Uterus (tissue), 4 donors: Measurements from ENCODE around the gene RBM22. TPM values are rescaled to one million over a fixed set of nuclear protein-coding genes. Genes with fewer than 3 reads are reported as not detected.

ENCODE experiments used
- DNase-seq, 2 donors: peaks; one replicate each; pipeline ENCODE4 v3.0.0-alpha.2; 2019 to 2020
- H3K27ac ChIP-seq, 2 donors: fragments of 200-600 bp; sonication (generic); 1 replicate in 1 of 2; 2 replicates in 1 of 2; pipeline ENCODE4 v1.5.1; 2016 to 2018
- H3K27me3 ChIP-seq, 2 donors: fragments of 200-600 bp; sonication (generic); one replicate each; pipeline ENCODE4 v1.5.1; 2018 to 2019; ENCODE audit warnings: control low read depth in 1 of 2
- H3K36me3 ChIP-seq, 2 donors: fragments of 200-600 bp; sonication (generic); one replicate each; pipeline ENCODE4 v1.5.1; 2019; ENCODE audit warnings: control low read depth in 1 of 2
- H3K4me1 ChIP-seq, 2 donors: fragments of 200-600 bp; sonication (generic); one replicate each; pipeline ENCODE4 v1.5.1; 2018 to 2019; ENCODE audit warnings: control low read depth in 1 of 2
- H3K4me3 ChIP-seq, 2 donors: fragments of 200-600 bp; sonication (generic); 1 replicate in 1 of 2; 2 replicates in 1 of 2; pipeline ENCODE4 v1.5.1; 2018 to 2019; ENCODE audit warnings: mild to moderate bottlenecking in 1 of 2
- H3K9me3 ChIP-seq, 2 donors: fragments of 200-600 bp; sonication (generic); one replicate each; pipeline ENCODE4 v1.5.1; 2019; ENCODE audit warnings: control low read depth in 1 of 2
- CTCF ChIP-seq, 4 experiments: fragments of 200-600 bp in 2 of 4; fragments of 450-650 bp in 2 of 4; sonication (generic) in 2 of 4; IDR thresholded peaks; one replicate each; pipeline ENCODE4 v1.5.1; 2016 to 2019; ENCODE audit warnings: antibody characterized with exemption in 4 of 4, mild to moderate bottlenecking in 2 of 4, moderate library complexity in 1 of 4
- POLR2A ChIP-seq, 2 donors: fragments of 450-650 bp; IDR thresholded peaks; one replicate each; pipeline ENCODE4 v1.6.1; 2016; ENCODE audit warnings: antibody characterized with exemption in 2 of 2, mild to moderate bottlenecking in 1 of 2, moderate library complexity in 1 of 2
- intact Hi-C: fragments of 100-400 bp; cut with DNase I; formaldehyde crosslinking; loops from one replicate; pipeline ENCODE4 v1.15.1; 2023; ENCODE audit warnings: low total_unique reads
- total RNA-seq, 4 donors: library from RNA; depleted of rRNA in 3 of 4; stranded (reverse); fragments of >200 nt in 3 of 4; gene quantifications; one replicate each; pipeline versions ENCODE4 v1.1.0 to v1.2.4, GENCODE V29; 2014 to 2023
- donor health status: DM: yes; HTN: yes; CAD: no.

Gene RBM22
- total RNA-seq, 4 donors from 2014 or later: 38.2 to 58.4 (median 43.2) TPM

- no peaks in the 10 kb centered on the region for H3K36me3 ChIP-seq
- H3K27ac ChIP-seq: no peak overlapping the region
- no peak for TF ChIP-seq CTCF (IDR thresholded peaks at IDR 0.05)
- no peak for TF ChIP-seq POLR2A (IDR thresholded peaks at IDR 0.05)
- no peaks in the 10 kb centered on the region for H3K9me3 ChIP-seq
- no peaks in the 10 kb centered on the region for H3K27me3 ChIP-seq
- DNase-seq: no peak
- intact Hi-C loops: no loop called here
- no peaks in the 10 kb centered on the region for H3K4me1 ChIP-seq
- H3K4me3 ChIP-seq: no peak overlapping the region
These were observed 10.1 kb downstream of the RBM22 start for GRCh38 chr5:150690760-150691159.

- H3K4me3 ChIP-seq: no peak overlapping the region
- intact Hi-C loops: no loop called here
- no peaks in the 10 kb centered on the region for H3K4me1 ChIP-seq
- H3K27me3 ChIP-seq: no peaks in the 10 kb centered on the region
- TF ChIP-seq CTCF (IDR thresholded peaks at IDR 0.05) (no peak), POLR2A (IDR thresholded peaks at IDR 0.05) (no peak)
- H3K27ac ChIP-seq: no peak overlapping the region
- DNase-seq: no peak
- H3K9me3 ChIP-seq: no peaks in the 10 kb centered on the region
- H3K36me3 ChIP-seq: no peaks in the 10 kb centered on the region
These were observed 11.7 kb downstream of the RBM22 start for GRCh38 chr5:150689120-150689519.

DNA sequence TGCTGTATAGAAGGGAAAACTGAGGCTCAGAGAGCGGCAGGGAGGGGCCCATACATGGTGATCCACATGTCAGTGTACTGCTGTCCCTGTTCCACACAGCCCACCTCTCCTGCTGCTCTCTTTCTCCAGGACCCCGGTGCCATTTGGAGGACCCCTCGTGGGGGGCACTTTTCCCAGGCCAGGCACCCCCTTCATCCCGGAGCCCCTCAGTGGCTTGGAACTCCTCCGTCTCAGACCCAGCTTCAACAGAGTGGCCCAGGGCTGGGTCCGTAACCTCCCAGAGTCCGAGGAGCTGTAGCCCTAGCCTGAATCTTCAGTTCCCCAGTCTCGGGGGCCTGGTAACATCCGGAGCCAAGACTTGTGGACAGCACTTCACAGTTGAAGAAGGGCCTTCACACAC, 24.3 kb downstream of the RBM22 start:
- TF ChIP-seq CTCF (IDR thresholded peaks at IDR 0.05) (no peak), POLR2A (IDR thresholded peaks at IDR 0.05) (no peak)
- H3K9me3 ChIP-seq: no peaks in the 10 kb centered on the region
- H3K4me1 ChIP-seq: peaks cover 0 to 4% of the 10 kb centered on the region in 2 donors
- H3K4me3 ChIP-seq: no peak overlapping the region
- H3K27me3 ChIP-seq: no peaks in the 10 kb centered on the region
- no peak for DNase-seq
- no peaks in the 10 kb centered on the region for H3K36me3 ChIP-seq
- H3K27ac ChIP-seq: no peak overlapping the region
- intact Hi-C loops: no loop called here

- intact Hi-C loops: no loop called here
- Histone ChIP-seq H3K4me3 (no peak overlapping the region), H3K9me3 (no peaks in the 10 kb centered on the region), H3K27me3 (no peaks in the 10 kb centered on the region), H3K4me1 (peaks cover 0 to 4% of the 10 kb centered on the region in 2 donors), H3K36me3 (no peaks in the 10 kb centered on the region), H3K27ac (peak overlapping the region in 1 of 2 donors; percentile 65)
- DNase-seq: no peak
- TF ChIP-seq CTCF (IDR thresholded peaks at IDR 0.05) (no peak), POLR2A (IDR thresholded peaks at IDR 0.05) (no peak)
These were observed 25.8 kb downstream of the RBM22 start for GRCh38 chr5:150675069-150675468.

- Histone ChIP-seq H3K4me3 (no peak overlapping the region), H3K27ac (peak overlapping the region; percentile 65 to 66), H3K9me3 (no peaks in the 10 kb centered on the region), H3K36me3 (no peaks in the 10 kb centered on the region), H3K27me3 (no peaks in the 10 kb centered on the region), H3K4me1 (peaks cover 0 to 4% of the 10 kb centered on the region in 2 donors)
- TF ChIP-seq POLR2A (IDR thresholded peaks at IDR 0.05) (no peak), CTCF (IDR thresholded peaks at IDR 0.05) (no peak)
- peak in 1 of 2 donors; percentile 55 for DNase-seq
- intact Hi-C loops: no loop called here
These were observed 26.5 kb downstream of the RBM22 start for GRCh38 chr5:150674341-150674821.
